RWPE2 (cell line): ENCODE data around the gene TM4SF18.

Experiments
- ATAC-seq: fragments of 200-7000 bp; cut with Tn5 transposase; 3 replicates; pipeline ENCODE4 v1.9.1; 2021; ENCODE audit warnings: low read depth
- DNase-seq: peaks from one replicate; pipeline ENCODE4 v3.0.0-alpha.2; 2020; ENCODE audit warnings: low spot score
- H3K27ac ChIP-seq: fragments of 450-650 bp; 2 replicates; pipeline ENCODE4 v1.5.1; 2017; ENCODE audit warnings: mild to moderate bottlenecking; ENCODE audit not compliant: poor library complexity, severe bottlenecking
- H3K27me3 ChIP-seq: fragments of 250-450 bp; sonication (Bioruptor Pico); 2 replicates; pipeline ENCODE4 v1.5.1; 2021; ENCODE audit warnings: mild to moderate bottlenecking, moderate library complexity; ENCODE audit not compliant: insufficient read depth, poor library complexity, severe bottlenecking
- H3K36me3 ChIP-seq: fragments of 250-450 bp; sonication (Bioruptor Pico); 2 replicates; pipeline ENCODE4 v1.5.1; 2020; ENCODE audit warnings: low read depth, mild to moderate bottlenecking, moderate library complexity
- H3K4me1 ChIP-seq: fragments of 250-450 bp; sonication (Bioruptor Pico); 2 replicates; pipeline ENCODE4 v1.5.1; 2021; ENCODE audit warnings: mild to moderate bottlenecking, moderate library complexity; ENCODE audit not compliant: insufficient read depth, poor library complexity, severe bottlenecking
- H3K4me3 ChIP-seq: fragments of 250-450 bp; sonication (Bioruptor Pico); 2 replicates; pipeline ENCODE4 v1.5.1; 2021; ENCODE audit warnings: mild to moderate bottlenecking, moderate library complexity; ENCODE audit not compliant: severe bottlenecking
- H3K9me3 ChIP-seq: fragments of 250-450 bp; sonication (Bioruptor Pico); 2 replicates; pipeline ENCODE4 v1.5.1; 2021; ENCODE audit warnings: mild to moderate bottlenecking, moderate library complexity; ENCODE audit not compliant: severe bottlenecking
- TF ChIP-seq, protein P1 (sequence below): fragments of 450-650 bp; IDR thresholded peaks from one replicate; pipeline ENCODE4 v1.5.1; 2017; ENCODE audit warnings: mild to moderate bottlenecking, moderate library complexity; ENCODE audit not compliant: poor library complexity, severe bottlenecking

Gene TM4SF18

DNA sequence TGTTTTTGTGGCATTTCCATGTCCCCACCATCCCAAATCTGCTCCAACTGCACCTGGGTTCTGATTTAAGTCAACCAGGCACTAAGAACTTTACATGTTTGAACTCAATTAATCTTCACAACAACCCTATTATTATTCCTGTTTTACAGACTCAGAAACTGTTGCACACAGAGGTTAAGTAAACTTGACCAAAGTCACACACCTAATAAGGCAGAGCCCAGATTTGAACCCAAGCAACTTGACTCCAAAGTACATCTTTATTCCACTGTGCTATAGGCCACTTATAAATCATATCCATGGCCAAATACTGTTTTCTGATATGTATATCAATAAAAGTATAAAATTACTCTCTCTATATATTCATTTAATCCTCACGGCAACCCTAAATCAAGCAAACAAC lies 16.4 kb downstream of the TM4SF18 start:
- H3K4me3 ChIP-seq = no peak overlapping the region
- DNase-seq = no peak
- TF ChIP-seq, protein P1, sequence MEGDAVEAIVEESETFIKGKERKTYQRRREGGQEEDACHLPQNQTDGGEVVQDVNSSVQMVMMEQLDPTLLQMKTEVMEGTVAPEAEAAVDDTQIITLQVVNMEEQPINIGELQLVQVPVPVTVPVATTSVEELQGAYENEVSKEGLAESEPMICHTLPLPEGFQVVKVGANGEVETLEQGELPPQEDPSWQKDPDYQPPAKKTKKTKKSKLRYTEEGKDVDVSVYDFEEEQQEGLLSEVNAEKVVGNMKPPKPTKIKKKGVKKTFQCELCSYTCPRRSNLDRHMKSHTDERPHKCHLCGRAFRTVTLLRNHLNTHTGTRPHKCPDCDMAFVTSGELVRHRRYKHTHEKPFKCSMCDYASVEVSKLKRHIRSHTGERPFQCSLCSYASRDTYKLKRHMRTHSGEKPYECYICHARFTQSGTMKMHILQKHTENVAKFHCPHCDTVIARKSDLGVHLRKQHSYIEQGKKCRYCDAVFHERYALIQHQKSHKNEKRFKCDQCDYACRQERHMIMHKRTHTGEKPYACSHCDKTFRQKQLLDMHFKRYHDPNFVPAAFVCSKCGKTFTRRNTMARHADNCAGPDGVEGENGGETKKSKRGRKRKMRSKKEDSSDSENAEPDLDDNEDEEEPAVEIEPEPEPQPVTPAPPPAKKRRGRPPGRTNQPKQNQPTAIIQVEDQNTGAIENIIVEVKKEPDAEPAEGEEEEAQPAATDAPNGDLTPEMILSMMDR = no peak
- no peaks in the 10 kb centered on the region for H3K9me3 ChIP-seq
- H3K4me1 ChIP-seq = peaks cover 14% of the 10 kb centered on the region
- H3K27me3 ChIP-seq = no peaks in the 10 kb centered on the region
- H3K36me3 ChIP-seq = no peaks in the 10 kb centered on the region
- H3K27ac ChIP-seq = no peak overlapping the region
- no peak for ATAC-seq

DNA sequence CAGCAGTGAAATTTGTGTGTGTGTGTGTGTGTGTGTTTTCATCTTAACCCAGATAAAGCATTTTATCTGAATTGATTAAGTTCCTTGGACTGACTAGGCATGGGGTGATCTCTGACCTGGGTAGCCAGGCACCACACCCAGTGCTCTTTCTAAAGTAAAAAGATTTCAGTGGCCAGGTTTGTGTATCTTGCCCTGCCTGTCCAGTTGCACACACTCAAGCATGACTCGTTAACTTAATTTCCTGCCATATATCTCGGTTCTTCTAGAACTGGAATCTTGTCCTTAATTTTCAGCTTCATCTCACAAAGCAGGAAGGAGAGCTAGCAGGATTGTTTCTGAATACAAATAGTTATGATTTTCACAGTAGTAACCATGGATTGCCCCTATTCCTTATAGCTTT lies 17.0 kb downstream of the TM4SF18 start:
- H3K27me3 ChIP-seq = no peaks in the 10 kb centered on the region
- H3K36me3 ChIP-seq = no peaks in the 10 kb centered on the region
- no peaks in the 10 kb centered on the region for H3K9me3 ChIP-seq
- H3K4me1 ChIP-seq = peaks cover 14% of the 10 kb centered on the region
- no peak for ATAC-seq
- no peak overlapping the region for H3K4me3 ChIP-seq
- TF ChIP-seq, protein P1 = no peak
- H3K27ac ChIP-seq = peak overlapping the region; percentile 37
- DNase-seq = no peak

DNA sequence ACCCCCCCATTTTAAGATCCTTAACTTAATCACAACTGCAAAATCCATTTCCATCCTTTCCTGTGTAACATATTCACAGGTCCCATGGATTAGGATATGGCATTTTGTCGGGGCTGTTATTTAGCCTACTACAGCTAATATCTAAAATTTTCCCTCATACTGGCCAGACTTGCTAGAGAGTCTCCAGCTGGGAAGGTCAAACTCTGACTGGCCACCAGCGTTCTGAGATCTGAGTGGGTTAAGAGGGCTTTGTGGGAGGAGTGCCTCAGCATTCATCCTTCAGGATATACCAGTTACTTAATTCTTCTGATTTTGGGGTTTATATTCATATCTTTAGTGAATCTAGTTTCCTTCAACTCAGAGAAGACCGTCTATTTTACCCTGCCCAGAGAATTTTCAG lies 17.7 kb downstream of the TM4SF18 start:
- H3K4me1 ChIP-seq = peaks cover 14% of the 10 kb centered on the region
- H3K27ac ChIP-seq = peak overlapping the region; percentile 37

DNA sequence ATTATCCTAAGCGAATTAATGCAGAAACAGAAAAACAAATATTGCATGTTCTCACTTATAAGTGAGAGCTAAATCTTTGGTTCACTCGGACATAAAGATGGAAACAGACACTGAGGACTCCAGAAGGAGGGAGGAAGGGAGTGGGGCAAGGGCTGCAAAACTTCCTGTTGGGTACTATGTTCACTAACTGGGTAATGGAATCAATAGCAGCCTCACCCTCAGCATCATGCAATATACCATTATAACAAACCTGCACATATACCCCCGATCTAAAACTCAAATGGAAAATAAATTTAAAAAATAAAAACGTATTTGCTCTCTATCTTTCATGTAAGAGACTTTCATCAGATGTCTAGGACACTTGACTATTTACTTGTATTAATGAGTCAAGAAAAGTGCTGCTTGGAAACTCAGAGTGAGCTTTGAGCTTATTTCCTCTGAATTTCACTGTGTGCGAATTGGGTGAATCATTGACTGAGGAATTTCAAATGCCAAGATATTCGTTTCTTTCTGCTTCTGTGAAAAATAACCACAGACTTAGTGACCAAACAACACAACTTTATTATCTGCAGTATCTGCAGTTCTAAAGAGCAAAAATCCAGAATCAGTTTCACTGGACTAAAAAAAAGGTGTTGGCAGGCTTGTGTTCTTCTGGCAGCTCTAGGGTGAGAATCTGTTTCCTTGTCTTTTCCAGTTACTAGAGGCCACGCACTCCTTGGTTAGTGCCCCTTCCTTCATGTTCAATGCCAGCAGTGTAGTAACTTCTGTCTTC lies 18.4 kb downstream of the TM4SF18 start:
- TF ChIP-seq, protein P1 = no peak
- Histone ChIP-seq H3K36me3 (no peaks in the 10 kb centered on the region), H3K27ac (peak overlapping the region; percentile 37), H3K9me3 (no peaks in the 10 kb centered on the region), H3K27me3 (no peaks in the 10 kb centered on the region), H3K4me1 (peaks cover 18% of the 10 kb centered on the region), H3K4me3 (no peak overlapping the region)
- ATAC-seq (peak; percentile 75), DNase-seq (no peak)

More for the DNA sequence above, 17.7 kb downstream of the TM4SF18 start:
- Histone ChIP-seq H3K36me3 (no peaks in the 10 kb centered on the region), H3K9me3 (no peaks in the 10 kb centered on the region), H3K27me3 (no peaks in the 10 kb centered on the region), H3K4me3 (no peak overlapping the region)
- ATAC-seq (no peak), DNase-seq (no peak)
- TF ChIP-seq, protein P1 = no peak

DNA sequence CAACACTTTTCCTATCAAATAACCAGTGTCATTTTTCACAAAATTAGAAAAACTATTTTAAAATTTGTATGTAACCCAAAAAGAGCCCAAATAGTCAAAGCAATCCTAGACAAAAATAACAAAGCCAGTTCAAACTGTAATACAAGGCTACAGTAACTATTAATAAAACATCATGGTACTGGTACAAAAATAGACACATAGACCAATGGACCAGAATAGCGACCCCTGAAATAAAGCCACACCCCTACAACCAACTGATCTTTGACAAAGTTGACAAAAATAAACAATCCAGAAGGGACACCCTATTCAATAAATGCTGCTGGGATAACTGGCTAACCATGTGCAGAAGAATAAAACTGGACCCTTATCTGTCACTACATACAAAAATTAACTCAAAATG lies 19.9 kb downstream of the TM4SF18 start:
- ATAC-seq (no peak), DNase-seq (no peak)
- peaks cover 18% of the 10 kb centered on the region for H3K4me1 ChIP-seq
- H3K4me3 ChIP-seq = no peak overlapping the region
- H3K36me3 ChIP-seq = no peaks in the 10 kb centered on the region
- TF ChIP-seq, protein P1 = no peak
- no peaks in the 10 kb centered on the region for H3K27me3 ChIP-seq
- no peaks in the 10 kb centered on the region for H3K9me3 ChIP-seq
- H3K27ac ChIP-seq = no peak overlapping the region
